ENCODE measurements around the gene ARID1B. TPM values are rescaled to one million over a fixed set of nuclear protein-coding genes. Genes with fewer than 3 reads are reported as not detected.
A peak's percentile ranks its signal among the peaks of the same experiment; 100 is the strongest.

The ARID1B gene
- total and polyA plus RNA-seq, 9 donors: 44.2 to 72.5 (median 63.5) TPM

DNA sequence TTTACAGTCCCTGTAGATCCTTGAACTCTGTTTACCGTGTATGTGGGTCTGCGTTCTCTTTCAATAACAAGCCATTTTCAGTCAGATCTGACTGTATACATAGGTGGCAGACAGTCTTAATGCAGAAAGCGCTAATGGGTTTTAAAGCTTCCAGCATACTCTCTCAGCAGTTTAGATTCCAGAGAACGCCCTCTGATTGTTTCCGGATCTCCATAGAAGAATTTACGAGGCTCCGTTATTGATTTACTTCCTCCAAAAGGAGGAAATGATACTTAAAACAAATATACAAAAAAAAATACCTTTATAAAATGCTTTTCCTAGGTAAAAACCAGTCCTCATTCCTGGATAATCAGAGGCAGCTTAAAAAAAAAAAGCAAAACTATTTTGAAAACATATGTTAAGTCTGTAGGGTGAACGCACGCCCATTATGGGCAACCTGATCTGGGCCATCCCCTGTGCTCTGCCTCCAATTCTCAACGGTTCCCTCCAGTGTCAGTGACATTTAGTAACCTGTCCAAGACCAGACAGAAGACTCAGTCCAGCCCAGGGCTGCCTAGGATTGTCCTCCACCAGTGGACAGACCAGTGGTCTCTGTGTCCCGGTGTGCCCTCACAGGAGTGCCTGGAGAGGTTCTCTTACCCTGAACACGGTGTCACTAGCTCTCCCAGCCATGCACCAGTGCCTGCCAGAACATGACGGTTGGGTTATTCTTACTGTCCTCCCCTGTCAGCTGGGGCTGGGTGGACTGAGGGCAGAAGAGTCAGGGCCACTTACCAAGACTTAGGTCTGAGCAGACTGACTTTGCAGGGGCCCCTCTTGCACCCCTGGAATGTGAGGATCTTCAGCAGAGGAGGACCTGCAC is 217.3 kb downstream of the ARID1B start:
- Histone ChIP-seq H3K4me3 (ENCODE audit: low read length) (no peak overlapping the region), H3K27ac (ENCODE audit: low read length) (no peak overlapping the region), H3K4me1 (ENCODE audit: control insufficient read depth, insufficient read depth, low read length) (peaks cover 9% of the 10 kb centered on the region), H3K36me3 (ENCODE audit: control insufficient read depth, insufficient read depth, low read length) (no peaks in the 10 kb centered on the region), H3K9me3 (replicated peaks; ENCODE audit: control insufficient read depth, low read depth, low read length) (no peaks in the 10 kb centered on the region), H3K27me3 (ENCODE audit: control insufficient read depth, insufficient read depth, low read length) (no peaks in the 10 kb centered on the region)
- WGBS (ENCODE audit: insufficient coverage): 72% methylated on average over 3 of the region's 13 CpGs
- peak; percentile 36 for DNase-seq

- Histone ChIP-seq H3K4me1 (ENCODE audit: control insufficient read depth, insufficient read depth, low read length) (peaks cover 9% of the 10 kb centered on the region), H3K27ac (ENCODE audit: low read length) (no peak overlapping the region), H3K36me3 (ENCODE audit: control insufficient read depth, insufficient read depth, low read length) (peaks cover 2% of the 10 kb centered on the region), H3K27me3 (ENCODE audit: control insufficient read depth, insufficient read depth, low read length) (no peaks in the 10 kb centered on the region), H3K9me3 (replicated peaks; ENCODE audit: control insufficient read depth, low read depth, low read length) (no peaks in the 10 kb centered on the region), H3K4me3 (ENCODE audit: low read length) (no peak overlapping the region)
- 100% methylated on average over 1 of the region's 5 CpGs for WGBS (ENCODE audit: insufficient coverage)
- DNase-seq: no peak
Measured at GRCh38 chr6:156995502-156995901, 218.3 kb downstream of the ARID1B start.

GRCh38 chr6:156996265-156996664 is 219.1 kb downstream of the ARID1B start:
- whole genome bisulfite sequencing (ENCODE audit: insufficient coverage): no CpG with 5 or more reads among the region's 2 CpGs

GRCh38 chr6:156998794-156999330 is 221.7 kb downstream of the ARID1B start:
- 90% methylated on average over 2 of the region's 7 CpGs for WGBS (ENCODE audit: insufficient coverage)
- no peaks in the 10 kb centered on the region for H3K9me3 ChIP-seq (replicated peaks; ENCODE audit: control insufficient read depth, low read depth, low read length)
- H3K27ac ChIP-seq (ENCODE audit: low read length): no peak overlapping the region
- no peaks in the 10 kb centered on the region for H3K27me3 ChIP-seq (ENCODE audit: control insufficient read depth, insufficient read depth, low read length)
- H3K4me1 ChIP-seq (ENCODE audit: control insufficient read depth, insufficient read depth, low read length): peaks cover 7% of the 10 kb centered on the region
- peaks cover 2% of the 10 kb centered on the region for H3K36me3 ChIP-seq (ENCODE audit: control insufficient read depth, insufficient read depth, low read length)
- H3K4me3 ChIP-seq (ENCODE audit: low read length): no peak overlapping the region
- DNase-seq: no peak

More at GRCh38 chr6:156996265-156996664, 219.1 kb downstream of the ARID1B start:
- no peak for DNase-seq
- Histone ChIP-seq H3K36me3 (ENCODE audit: control insufficient read depth, insufficient read depth, low read length) (peaks cover 2% of the 10 kb centered on the region), H3K4me1 (ENCODE audit: control insufficient read depth, insufficient read depth, low read length) (peaks cover 9% of the 10 kb centered on the region), H3K9me3 (replicated peaks; ENCODE audit: control insufficient read depth, low read depth, low read length) (no peaks in the 10 kb centered on the region), H3K27me3 (ENCODE audit: control insufficient read depth, insufficient read depth, low read length) (no peaks in the 10 kb centered on the region), H3K27ac (ENCODE audit: low read length) (no peak overlapping the region), H3K4me3 (ENCODE audit: low read length) (no peak overlapping the region)

DNA sequence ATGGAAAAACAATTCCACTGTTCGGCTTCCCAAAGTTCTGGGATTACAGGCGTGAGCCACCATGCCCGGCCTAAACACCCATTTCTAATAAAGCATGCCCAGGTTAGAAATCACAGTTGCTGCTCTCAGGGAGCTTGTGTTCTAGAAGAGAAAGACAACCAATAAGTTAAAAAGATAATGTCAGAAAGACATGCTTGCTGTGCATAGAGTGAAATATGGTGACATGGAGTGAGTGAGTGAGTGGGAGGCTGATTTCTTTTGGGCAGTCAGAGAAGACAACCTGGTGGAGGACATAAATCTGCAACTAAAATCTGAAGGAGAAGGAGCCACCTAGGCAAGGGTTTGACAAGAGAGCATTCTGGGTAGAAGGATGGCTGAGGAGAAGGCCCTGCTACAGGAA is 222.6 kb downstream of the ARID1B start:
- Histone ChIP-seq H3K9me3 (replicated peaks; ENCODE audit: control insufficient read depth, low read depth, low read length) (no peaks in the 10 kb centered on the region), H3K36me3 (ENCODE audit: control insufficient read depth, insufficient read depth, low read length) (peaks cover 2% of the 10 kb centered on the region), H3K27me3 (ENCODE audit: control insufficient read depth, insufficient read depth, low read length) (no peaks in the 10 kb centered on the region), H3K27ac (ENCODE audit: low read length) (no peak overlapping the region), H3K4me1 (ENCODE audit: control insufficient read depth, insufficient read depth, low read length) (peaks cover 3% of the 10 kb centered on the region), H3K4me3 (ENCODE audit: low read length) (no peak overlapping the region)
- WGBS (ENCODE audit: insufficient coverage): 100% methylated on average over 1 of the region's 3 CpGs
- DNase-seq: no peak

DNA sequence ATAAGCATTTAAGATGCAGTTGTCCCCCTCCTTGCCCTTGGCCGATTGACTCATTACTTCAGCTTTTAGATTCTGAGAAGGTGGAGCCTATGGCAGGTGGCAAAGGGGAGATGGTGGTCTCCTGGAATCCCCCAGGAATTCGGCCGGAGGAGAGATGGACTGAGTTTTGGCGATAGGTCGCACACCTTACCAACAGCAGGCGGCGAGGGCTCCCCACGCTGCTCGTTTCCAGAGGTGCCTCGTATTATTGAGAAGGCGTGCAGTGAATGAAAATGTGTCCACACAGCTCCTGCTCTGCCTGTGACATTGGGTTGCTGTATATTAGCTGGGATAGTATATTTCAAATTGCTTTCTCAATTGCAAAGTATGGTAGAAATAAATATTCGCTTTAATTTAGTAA is 224.5 kb downstream of the ARID1B start:
- Histone ChIP-seq H3K27ac (ENCODE audit: low read length) (no peak overlapping the region), H3K4me1 (ENCODE audit: control insufficient read depth, insufficient read depth, low read length) (no peaks in the 10 kb centered on the region), H3K36me3 (ENCODE audit: control insufficient read depth, insufficient read depth, low read length) (peaks cover 2% of the 10 kb centered on the region), H3K27me3 (ENCODE audit: control insufficient read depth, insufficient read depth, low read length) (no peaks in the 10 kb centered on the region), H3K9me3 (replicated peaks; ENCODE audit: control insufficient read depth, low read depth, low read length) (no peaks in the 10 kb centered on the region), H3K4me3 (ENCODE audit: low read length) (no peak overlapping the region)
- no peak for DNase-seq
- 87% methylated on average over 11 of the region's 12 CpGs for WGBS (ENCODE audit: insufficient coverage)

GRCh38 chr6:157002774-157003173 is 225.6 kb downstream of the ARID1B start:
- H3K4me1 ChIP-seq (ENCODE audit: control insufficient read depth, insufficient read depth, low read length): no peaks in the 10 kb centered on the region
- H3K9me3 ChIP-seq (replicated peaks; ENCODE audit: control insufficient read depth, low read depth, low read length): no peaks in the 10 kb centered on the region
- no peak overlapping the region for H3K4me3 ChIP-seq (ENCODE audit: low read length)
- peaks cover 2% of the 10 kb centered on the region for H3K36me3 ChIP-seq (ENCODE audit: control insufficient read depth, insufficient read depth, low read length)
- DNase-seq: no peak
- WGBS (ENCODE audit: insufficient coverage): 80% methylated on average over 1 of the region's 1 CpG
- no peak overlapping the region for H3K27ac ChIP-seq (ENCODE audit: low read length)
- no peaks in the 10 kb centered on the region for H3K27me3 ChIP-seq (ENCODE audit: control insufficient read depth, insufficient read depth, low read length)

DNA sequence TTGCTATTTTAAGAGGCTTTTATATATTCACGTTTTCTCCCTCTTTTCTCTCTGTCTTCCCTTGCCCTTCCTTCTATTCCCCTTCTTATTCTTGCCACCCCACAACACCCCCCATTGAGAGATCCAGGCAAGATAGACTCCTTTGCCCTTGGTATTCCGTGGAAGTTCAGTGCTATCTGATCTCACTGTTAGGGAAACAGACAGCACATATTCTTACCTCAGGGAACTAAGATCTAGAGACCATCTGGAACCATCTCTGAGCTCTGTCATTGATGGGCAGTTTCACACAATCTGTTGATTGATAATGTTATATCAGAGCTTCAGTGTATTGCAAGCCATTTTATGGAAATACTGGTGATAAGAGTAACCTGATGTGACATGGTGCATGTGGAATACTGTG is 228.8 kb downstream of the ARID1B start:
- Histone ChIP-seq H3K4me1 (ENCODE audit: control insufficient read depth, insufficient read depth, low read length) (no peaks in the 10 kb centered on the region), H3K4me3 (ENCODE audit: low read length) (no peak overlapping the region), H3K9me3 (replicated peaks; ENCODE audit: control insufficient read depth, low read depth, low read length) (no peaks in the 10 kb centered on the region), H3K36me3 (ENCODE audit: control insufficient read depth, insufficient read depth, low read length) (no peaks in the 10 kb centered on the region), H3K27me3 (ENCODE audit: control insufficient read depth, insufficient read depth, low read length) (no peaks in the 10 kb centered on the region), H3K27ac (ENCODE audit: low read length) (no peak overlapping the region)
- WGBS (ENCODE audit: insufficient coverage): 56% methylated on average over 1 of the region's 2 CpGs
- DNase-seq: no peak

DNA sequence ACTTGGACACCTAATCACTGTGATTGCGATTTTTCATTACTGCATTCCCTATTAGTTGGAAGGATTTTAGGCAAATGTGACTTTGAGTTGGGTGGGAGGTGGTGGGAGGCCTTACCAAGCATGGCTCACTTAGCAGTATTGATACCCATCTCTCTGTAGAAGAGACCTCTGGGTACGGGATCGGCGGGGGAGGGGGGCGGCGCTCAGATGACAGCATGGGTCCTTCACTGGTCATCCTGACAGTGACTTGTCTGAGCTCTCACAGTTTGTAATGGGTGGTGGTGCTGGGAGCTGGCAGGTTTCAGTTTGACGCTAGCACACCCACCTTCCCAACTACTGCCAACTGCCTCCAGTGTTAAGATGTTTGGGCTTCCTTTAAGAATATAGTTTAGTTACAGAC is 231.4 kb downstream of the ARID1B start:
- Histone ChIP-seq H3K4me1 (ENCODE audit: control insufficient read depth, insufficient read depth, low read length) (no peaks in the 10 kb centered on the region), H3K27ac (ENCODE audit: low read length) (no peak overlapping the region), H3K9me3 (replicated peaks; ENCODE audit: control insufficient read depth, low read depth, low read length) (peaks cover 6% of the 10 kb centered on the region), H3K4me3 (ENCODE audit: low read length) (no peak overlapping the region), H3K36me3 (ENCODE audit: control insufficient read depth, insufficient read depth, low read length) (no peaks in the 10 kb centered on the region), H3K27me3 (ENCODE audit: control insufficient read depth, insufficient read depth, low read length) (no peaks in the 10 kb centered on the region)
- WGBS (ENCODE audit: insufficient coverage): no CpG with 5 or more reads among the region's 7 CpGs
- DNase-seq: no peak

DNA sequence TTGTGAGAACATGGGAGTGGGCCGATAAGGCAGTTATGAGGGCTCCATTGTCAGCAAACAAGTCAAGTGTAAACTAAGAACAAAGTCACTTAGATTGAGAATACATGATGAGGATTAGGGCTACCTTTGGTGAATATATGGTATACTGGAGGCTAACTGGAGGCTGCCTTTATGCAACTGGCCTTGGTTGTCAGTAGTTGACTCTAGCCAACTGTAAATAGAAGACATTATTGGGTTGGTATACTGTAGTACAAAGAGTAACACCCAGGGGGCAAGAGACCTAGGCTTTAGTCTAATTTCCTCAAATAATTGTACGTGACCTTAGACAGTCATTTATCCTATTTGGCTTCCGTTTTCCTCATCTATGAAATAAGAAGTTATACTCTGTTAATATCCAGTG is 235.2 kb downstream of the ARID1B start:
- H3K4me3 ChIP-seq (ENCODE audit: low read length): no peak overlapping the region
- peaks cover 6% of the 10 kb centered on the region for H3K9me3 ChIP-seq (replicated peaks; ENCODE audit: control insufficient read depth, low read depth, low read length)
- 100% methylated on average over 1 of the region's 3 CpGs for WGBS (ENCODE audit: insufficient coverage)
- H3K36me3 ChIP-seq (ENCODE audit: control insufficient read depth, insufficient read depth, low read length): no peaks in the 10 kb centered on the region
- no peak for DNase-seq
- H3K27me3 ChIP-seq (ENCODE audit: control insufficient read depth, insufficient read depth, low read length): no peaks in the 10 kb centered on the region
- H3K27ac ChIP-seq (ENCODE audit: low read length): no peak overlapping the region
- H3K4me1 ChIP-seq (ENCODE audit: control insufficient read depth, insufficient read depth, low read length): no peaks in the 10 kb centered on the region
